HG03139 (cell line): ENCODE data around the gene NFIB.

Source experiments
- ATAC-seq: cut with Tn5 transposase; IDR thresholded peaks from one replicate; pipeline ENCODE4 v1.9.1; 2021; ENCODE audit not compliant: unreplicated experiment

NFIB gene

GRCh38 chr9:14192556-14192955, 121.4 kb downstream of the NFIB start:
- no peak for ATAC-seq

- no peak for ATAC-seq
Observed at GRCh38 chr9:14191512-14191911, 122.4 kb downstream of the NFIB start.

DNA sequence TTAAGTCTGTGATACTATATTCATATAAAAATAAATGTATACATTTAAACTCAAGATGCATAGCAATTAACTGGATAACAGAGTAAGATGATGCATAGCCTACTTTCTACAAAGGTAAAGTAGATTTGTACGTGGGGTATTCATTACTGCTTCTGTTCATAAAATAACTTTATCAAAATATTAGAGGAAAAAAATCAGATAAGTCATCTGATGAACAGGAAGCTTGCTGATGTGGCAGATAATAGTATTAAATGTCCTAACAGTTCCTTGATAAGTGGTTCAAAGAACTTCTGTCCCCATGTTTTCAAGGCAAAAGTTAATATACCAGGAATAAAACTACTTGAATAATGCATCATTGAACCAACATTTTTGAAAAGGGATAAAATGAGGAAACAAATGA, 123.7 kb downstream of the NFIB start:
- ATAC-seq = no peak

DNA sequence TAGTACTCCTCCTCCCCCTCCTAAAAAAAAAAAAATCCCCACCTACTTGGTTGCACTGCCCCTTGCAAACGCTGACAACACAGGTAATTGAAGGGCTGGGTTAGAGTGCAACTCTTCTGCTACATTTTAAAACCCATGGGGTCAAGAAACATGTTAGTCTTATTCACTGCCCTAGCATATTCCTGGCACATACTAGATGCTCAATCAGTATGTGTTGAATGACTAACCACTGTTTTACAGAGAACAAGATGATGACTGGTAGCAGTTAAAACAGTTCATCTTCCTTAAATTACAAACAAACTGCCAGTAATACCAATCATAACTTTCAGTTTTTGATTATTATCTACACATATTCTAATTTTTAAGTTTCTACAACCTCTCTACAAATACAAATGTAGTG, 124.4 kb downstream of the NFIB start:
- ATAC-seq = no peak

GRCh38 chr9:14189146-14189545, 124.8 kb downstream of the NFIB start:
- ATAC-seq = no peak

DNA sequence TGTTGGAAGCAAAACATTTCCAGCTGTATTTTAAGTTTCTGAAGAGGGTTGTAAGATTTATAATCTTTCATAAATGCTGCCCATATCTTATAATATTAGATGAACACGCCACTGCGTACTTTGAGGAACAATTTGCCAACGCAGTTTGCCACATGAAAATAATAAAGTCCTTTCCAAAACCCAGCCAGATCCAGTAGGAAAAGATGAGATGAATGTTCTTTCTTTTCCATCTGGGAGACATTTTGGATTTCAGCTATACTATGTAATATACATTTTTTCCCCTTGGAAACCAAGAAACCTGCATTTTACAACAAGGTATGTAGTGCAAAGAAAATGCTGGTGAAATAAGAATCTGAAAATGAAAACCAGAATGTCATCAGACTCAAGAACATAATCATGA, 125.4 kb downstream of the NFIB start:
- ATAC-seq = no peak

GRCh38 chr9:14188011-14188410, 125.9 kb downstream of the NFIB start:
- no peak for ATAC-seq

DNA sequence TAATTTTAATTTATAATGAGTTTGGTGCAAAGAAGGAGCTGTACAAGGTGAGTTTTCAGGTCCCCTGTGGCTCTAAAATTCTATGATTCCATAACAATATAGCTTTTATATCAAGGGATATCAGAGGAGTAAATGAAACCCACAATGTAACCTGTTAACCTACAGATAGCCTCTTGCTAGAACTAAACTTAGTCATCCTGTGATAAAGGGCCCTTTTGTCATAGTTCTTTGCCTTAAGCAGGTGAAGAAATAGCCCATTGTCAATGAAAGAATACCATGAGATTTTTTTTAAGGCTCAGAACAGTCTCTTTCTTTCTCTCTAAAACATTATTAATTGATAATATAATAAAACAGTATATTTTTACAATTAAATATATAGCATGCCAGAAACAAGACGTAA, 127.8 kb downstream of the NFIB start:
- no peak for ATAC-seq

GRCh38 chr9:14185016-14185415, 128.9 kb downstream of the NFIB start:
- ATAC-seq = no peak

- no peak for ATAC-seq
Observed at GRCh38 chr9:14183001-14183400, 130.9 kb downstream of the NFIB start.

DNA sequence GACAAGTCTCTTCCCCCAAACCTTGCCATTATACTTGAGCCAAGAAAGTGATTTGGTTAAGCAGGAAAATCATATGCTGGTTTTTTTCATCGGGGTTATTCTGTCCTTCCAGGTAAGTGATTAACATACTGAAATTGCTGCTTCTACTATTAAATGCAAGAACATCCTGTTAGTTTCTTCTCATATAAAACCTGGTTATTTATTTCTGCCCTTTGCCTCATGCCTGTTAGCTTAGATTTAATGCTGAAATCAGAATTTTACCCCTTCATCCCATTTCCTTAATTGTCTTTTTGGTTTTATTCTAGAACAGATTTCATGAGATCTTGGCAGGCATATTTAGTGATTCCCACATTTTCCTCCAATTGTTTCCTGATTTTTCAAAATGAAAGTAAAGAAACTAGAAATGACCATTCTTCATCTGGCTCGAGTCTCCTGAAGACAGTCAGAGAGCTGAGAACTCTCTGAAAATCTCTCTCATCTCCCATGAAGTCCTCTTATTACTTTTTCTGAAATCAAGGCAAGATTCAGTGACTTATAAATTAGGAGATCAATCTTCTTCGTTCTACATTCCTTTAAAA, 132.9 kb downstream of the NFIB start:
- ATAC-seq = no peak

DNA sequence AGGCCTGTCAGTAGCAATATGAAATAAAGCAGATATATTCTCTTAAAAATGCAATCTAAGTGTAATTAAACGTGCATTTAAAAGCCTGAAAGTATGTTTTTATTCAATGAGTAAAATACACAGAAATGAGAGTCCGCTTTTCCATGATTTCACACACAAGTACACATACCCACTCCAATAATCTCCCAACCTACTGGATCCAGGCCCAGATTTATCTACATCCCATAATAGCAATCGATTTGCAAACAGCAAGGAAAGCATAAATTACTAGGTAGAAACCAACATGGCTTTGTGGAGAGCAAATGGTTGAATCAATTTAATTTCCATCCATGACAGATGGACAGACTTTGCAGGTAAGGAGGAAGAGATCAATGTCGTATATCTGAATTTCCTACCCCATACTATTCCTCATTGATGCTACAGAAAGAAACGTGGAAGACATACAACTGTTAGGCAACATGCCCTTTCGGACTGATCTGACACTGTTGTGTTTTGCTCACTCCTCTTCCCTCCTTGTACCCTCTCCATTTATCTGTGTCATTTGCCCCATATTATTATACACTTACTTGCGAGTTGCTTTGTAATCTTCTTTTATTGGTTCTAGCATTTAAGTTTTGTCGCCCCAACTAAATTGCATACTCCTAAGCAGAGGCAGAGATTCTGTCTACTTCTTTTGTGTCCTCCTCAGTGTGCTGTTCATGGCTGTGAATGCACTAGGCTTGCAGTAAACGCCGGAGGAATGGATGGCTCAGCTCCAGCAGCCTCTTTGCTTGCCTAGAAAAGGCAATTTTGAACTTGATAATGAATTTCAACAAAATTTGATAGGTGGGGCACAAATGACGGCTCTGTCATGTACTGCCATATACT, 133.6 kb downstream of the NFIB start:
- no peak for ATAC-seq

DNA sequence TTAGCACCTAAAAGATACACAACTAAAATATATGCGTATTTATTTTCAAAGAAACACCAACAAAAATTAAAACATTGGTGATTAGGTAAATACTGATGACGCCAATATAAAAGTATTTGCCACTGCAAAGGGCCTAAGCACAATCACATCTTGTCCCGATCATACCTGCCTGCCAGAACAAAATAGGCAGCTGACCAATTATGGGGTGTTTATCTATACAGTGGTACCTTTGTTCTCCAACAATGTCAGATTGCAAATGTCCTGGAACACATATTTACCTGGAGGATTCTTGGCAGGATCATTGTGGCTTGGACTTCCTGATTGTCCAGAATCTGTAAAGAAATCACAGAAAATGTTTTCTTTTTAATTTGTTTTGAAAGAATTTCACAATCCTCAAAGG, 134.5 kb downstream of the NFIB start:
- ATAC-seq = no peak

DNA sequence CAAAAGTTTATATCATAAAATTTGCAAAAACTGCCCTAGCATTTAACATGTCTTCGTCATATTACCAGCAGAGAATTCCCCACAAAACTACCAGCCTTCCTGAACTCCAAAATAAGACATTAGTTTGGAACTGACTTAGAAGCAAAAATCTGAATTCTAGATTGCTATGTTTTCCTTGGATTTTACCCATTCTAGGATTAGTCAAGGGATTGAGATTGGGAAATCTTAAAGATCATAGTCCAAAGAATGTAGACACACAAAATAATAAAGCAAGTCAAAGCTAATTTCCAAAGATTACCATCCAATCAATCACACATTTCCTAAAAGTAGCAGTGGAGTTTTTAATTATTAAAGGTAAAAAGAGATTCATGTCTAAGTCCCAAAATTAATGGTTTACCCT, 138.2 kb downstream of the NFIB start:
- ATAC-seq = no peak

DNA sequence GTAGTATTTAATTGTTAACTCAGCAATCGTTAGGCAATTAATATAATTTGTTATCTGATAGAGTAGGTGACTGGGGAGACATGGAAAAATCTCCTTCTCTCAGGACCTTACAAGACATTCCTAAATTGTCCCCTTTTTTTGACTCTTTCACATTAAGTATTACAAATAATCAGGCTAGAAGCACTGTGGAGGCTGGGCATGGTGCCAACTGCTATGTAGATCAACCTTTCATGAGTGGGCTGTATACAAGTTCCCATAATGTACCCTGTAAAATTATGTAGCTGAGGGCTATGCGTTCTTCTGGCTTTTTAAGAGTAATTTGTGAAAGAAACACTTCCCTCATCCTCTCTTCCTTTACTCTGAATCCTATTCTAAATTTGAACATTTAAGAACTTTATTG, 140.2 kb downstream of the NFIB start:
- ATAC-seq = no peak

DNA sequence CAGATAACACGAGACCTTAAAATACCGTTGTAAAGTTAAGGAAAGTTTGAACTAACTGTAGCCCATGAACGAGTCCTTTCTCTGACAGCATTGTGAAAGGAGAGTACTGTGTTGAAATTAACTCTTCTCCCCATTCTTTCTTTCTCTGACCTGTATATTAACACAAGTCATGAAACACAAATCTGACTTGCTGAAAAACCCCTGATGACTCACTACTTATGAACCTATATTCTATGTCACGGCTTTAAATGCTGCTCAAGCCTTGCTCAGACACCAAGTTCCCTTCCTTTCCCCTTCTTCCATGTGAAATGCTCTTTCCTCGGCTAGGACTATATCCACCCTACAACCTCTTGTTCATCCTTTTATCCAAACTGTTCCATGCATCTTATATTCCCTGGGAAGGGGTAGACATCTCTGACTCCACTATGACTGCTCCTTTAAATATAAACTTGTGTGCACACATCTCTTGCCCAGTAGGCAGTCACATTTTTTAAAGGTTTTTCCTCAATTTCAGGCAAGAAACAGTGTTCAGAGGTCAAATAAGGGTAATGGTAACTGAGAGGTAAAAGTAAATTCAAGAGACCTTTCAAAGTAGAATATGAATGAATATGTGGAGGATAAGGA, 142.9 kb downstream of the NFIB start:
- no peak for ATAC-seq

GRCh38 chr9:14170392-14170931, 143.5 kb downstream of the NFIB start:
- ATAC-seq = no peak

- ATAC-seq = no peak
Observed at GRCh38 chr9:14168381-14168780, 145.6 kb downstream of the NFIB start.

DNA sequence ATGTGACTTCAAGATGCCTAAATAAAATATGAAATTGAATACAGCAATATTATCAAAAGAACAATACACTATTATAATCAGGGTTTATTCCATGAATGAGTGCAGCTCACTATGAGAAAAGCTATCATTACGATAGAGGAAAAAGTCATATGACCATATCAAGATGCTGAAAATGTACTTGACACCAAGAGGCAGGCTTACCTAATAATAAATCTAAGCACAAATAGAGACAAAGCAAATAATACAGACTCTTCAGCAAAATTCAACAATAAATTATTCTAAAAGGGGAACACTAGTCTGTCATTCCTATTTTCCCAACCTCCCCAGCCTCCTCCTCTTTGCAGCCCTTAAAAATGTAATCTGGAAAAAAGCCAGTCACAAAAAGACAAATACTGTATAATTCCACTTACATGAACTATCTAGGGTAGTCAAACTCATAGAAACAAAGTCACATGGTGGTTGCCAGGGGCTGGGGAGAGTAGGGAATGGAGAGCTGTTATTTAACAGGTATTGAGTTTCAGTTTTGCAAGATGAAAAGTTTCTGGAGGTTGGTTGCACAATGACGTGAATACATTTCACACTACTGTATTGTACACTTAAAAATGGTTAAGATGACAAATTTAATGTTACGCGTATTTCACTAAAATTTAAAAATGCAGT, 148.4 kb downstream of the NFIB start:
- no peak for ATAC-seq

DNA sequence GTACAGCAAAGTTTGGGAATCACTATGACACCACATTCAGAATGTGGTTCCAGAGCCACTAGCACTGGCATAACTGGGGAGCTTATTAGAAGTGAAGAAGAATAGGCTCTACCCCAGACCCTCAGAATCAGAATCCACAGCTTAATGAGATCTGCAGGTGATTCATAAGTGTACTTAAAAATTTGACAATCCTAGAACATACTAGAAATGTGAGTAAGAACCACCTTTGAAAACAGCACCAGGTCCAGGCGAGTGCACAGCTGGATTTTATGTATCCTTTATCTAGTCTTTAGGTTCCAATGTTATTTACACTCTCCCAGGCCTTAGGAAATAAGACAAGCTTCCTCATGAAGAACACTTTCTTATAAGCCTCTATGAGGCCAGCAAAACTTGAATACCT, 149.0 kb downstream of the NFIB start:
- no peak for ATAC-seq

DNA sequence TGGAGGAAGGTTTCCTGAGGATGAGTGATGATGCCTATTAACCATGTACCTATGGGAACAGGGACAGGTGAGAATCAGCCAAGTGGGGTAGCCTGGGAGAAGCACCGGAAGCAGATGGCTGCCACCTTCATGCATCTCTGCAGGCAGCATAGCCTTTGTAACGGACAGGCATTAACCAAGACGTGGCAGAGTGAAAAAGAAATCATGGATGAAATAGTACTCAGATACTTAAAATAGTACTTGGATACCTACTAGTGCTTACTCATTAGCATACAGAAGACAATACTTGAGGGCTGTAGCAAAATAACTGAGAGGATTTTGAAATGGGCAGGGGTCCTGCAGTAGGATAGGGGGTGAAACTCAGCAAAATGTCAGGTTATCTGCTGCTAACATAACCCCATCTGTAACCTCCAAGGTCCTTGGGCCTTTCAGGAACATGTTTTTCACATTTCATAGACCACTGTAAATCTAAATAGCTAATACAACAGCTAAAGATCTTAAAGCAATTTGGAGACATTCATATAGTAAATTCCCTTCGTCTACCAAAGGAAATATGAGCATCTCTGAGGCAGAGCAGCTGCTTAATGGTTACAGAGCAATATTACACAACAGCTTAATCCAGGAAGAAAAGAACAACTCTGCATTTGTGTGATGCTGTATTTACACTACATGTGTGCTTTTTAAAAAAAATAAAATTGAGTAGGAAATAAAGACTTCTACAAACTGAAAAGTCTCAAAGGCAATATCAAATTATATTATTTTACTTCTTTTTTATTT, 154.3 kb downstream of the NFIB start:
- ATAC-seq = no peak
